HAP-1 (cell line): ENCODE data around the gene TDRD10.

Experiments
- DNase-seq, 2 experiments: peaks; one replicate each; pipeline ENCODE4 v3.0.0-alpha.2; 2016 to 2020; ENCODE audit warnings: low spot score in 2 of 2
- H3K27me3 ChIP-seq: fragments of 250-450 bp; sonication (Bioruptor Pico); 2 replicates; pipeline ENCODE4 v1.5.1; 2020; ENCODE audit warnings: low read depth, mild to moderate bottlenecking, moderate library complexity
- H3K36me3 ChIP-seq: fragments of 250-450 bp; sonication (Bioruptor Pico); replicated peaks from 2 replicates; pipeline ENCODE4 v1.5.1; 2020; ENCODE audit warnings: mild to moderate bottlenecking
- H3K4me1 ChIP-seq: fragments of 250-450 bp; sonication (Bioruptor Pico); 2 replicates; pipeline ENCODE4 v1.5.1; 2020; ENCODE audit warnings: mild to moderate bottlenecking
- H3K4me3 ChIP-seq: fragments of 250-450 bp; sonication (Bioruptor Pico); 2 replicates; pipeline ENCODE4 v1.5.1; 2020; ENCODE audit warnings: mild to moderate bottlenecking, moderate library complexity
- H3K9me3 ChIP-seq: fragments of 250-450 bp; sonication (Bioruptor Pico); 2 replicates; pipeline ENCODE4 v1.5.1; 2020; ENCODE audit warnings: mild to moderate bottlenecking, moderate library complexity
- in situ Hi-C: fragments of 300-500 bp; cut with MboI; formaldehyde crosslinking; loops from 3 replicates; pipeline ENCODE4 v1.14.3; 2020; ENCODE audit warnings: low sequenced_read_pairs, inconsistent platforms, mixed read lengths

The TDRD10 gene

DNA sequence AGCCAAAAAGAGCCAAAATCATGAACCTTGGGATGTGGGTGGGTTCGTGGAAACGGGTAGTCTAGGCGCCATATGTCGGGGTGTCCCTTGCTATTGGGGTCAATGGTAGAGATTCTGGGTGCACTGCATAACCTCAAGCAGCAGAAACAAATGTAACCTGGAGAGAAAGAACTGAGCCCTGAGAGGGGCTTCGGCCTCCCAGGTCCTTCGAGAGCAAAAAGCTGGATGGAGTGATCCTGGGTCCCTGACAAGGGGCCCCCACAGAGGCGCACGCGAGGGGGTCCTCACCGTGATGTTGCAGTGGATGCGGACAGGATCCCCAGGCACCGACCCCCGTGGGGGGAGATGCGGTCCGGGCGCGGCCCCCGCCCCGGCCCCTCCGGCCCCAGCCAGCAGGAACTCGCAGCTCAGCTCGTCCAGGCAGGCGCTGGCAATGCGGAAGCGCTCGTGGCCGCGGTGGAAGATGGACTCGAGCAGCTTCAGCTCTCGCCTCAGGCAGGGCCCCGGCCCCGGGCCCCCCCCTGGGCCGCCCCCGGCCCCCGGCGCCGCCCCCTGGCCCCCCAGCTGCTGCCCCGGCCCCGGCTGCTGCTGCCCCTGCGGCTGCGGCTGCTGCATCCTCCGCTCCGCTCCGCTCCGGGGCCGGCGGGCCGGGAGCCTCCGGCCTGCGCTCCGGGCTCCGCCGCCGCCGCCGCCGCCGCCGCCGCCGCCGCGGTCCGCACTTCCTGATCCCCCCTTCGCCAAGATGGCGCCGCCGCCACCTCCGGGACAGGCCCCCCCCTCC, 56.1 kb downstream of the TDRD10 start, which contains the start of gene UBE2Q1:
UBE2Q1 (minus strand) TSS at position 724 of the 781 bp plus-strand sequence; CDS start at position 615, 109 bp downstream.
- Histone ChIP-seq H3K4me3 (peak within 1 kb of the TSS; percentile 68), H3K27me3 (no peaks in the 10 kb centered on the region), H3K9me3 (no peaks in the 10 kb centered on the region), H3K36me3 (peaks cover 30% of the 10 kb centered on the region), H3K4me1 (peaks cover 17% of the 10 kb centered on the region)
- in situ Hi-C loops = no loop called here
- peak in 1 of 2 experiments; percentile 42 for DNase-seq

- in situ Hi-C loops = no loop called here
Measured at GRCh38 chr1:154558720-154559465, 56.9 kb downstream of the TDRD10 start.

GRCh38 chr1:154559466-154560044, 57.5 kb downstream of the TDRD10 start:
- H3K9me3 ChIP-seq = no peaks in the 10 kb centered on the region
- peak; percentile 88 to 93 for DNase-seq
- H3K4me1 ChIP-seq = peaks cover 17% of the 10 kb centered on the region
- H3K27me3 ChIP-seq = no peaks in the 10 kb centered on the region
- in situ Hi-C loops = loop anchor here (5.0 kb wide), 1 partner anchor 318 kb away; no protein-coding TSS in a partner anchor
- peak overlapping the region; percentile 32 for H3K4me3 ChIP-seq
- H3K36me3 ChIP-seq = peaks cover 16% of the 10 kb centered on the region

More at GRCh38 chr1:154558720-154559465, 56.9 kb downstream of the TDRD10 start:
- DNase-seq = peak; percentile 95 to 99
- H3K9me3 ChIP-seq = no peaks in the 10 kb centered on the region
- peak overlapping the region; percentile 32 for H3K4me3 ChIP-seq
- H3K27me3 ChIP-seq = no peaks in the 10 kb centered on the region
- H3K4me1 ChIP-seq = peaks cover 17% of the 10 kb centered on the region
- H3K36me3 ChIP-seq = peaks cover 23% of the 10 kb centered on the region

GRCh38 chr1:154565876-154566275, 63.9 kb downstream of the TDRD10 start:
- in situ Hi-C loops = no loop called here

DNA sequence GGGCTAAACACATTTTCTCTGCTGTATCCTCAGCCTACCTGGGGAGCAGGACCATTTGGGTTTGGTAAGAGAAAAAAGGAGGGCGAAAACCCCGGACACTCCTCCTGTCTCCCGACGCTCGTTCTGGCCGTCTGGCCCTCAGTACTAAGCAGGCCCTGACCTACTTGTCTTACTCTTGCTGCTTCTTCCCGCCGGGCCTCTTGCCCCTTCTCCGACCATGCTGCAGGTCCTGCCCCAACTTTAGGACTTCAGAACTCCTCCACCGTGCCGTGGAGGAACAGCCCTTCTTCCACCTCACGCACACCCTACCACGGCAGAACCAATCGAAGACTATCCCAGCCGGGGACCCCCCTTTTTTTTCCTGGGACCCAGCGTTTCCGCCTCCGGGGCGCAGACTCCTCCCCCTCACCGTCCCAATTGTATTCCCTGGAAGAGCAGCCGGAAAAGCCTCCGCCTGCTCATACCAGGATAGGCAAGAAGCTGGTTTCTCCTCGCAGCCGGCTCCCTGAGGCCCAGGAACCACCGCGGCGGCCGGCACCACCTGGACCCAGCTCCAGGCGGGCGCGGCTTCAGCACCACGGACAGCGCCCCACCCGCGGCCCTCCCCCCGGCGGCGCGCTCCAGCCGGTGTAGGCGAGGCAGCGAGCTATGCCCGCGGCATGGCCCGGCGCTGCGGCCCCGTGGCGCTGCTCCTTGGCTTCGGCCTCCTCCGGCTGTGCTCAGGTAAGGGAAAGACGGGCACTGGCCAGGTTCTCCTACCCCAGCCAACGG, 65.6 kb downstream of the TDRD10 start, which contains the start of gene CHRNB2:
CHRNB2 (plus strand) TSS at position 393 of the 771 bp plus-strand sequence; CDS start at position 660, 267 bp downstream.
- no peaks in the 10 kb centered on the region for H3K36me3 ChIP-seq
- H3K4me1 ChIP-seq = peaks cover 4% of the 10 kb centered on the region; the same call in 1 of the 2 replicates
- in situ Hi-C loops = no loop called here
- H3K4me3 ChIP-seq = no peak within 1 kb of the TSS
- H3K27me3 ChIP-seq = peaks cover 22% of the 10 kb centered on the region; the same call in 1 of the 2 replicates
- DNase-seq = peak; percentile 34 to 81
- H3K9me3 ChIP-seq = no peaks in the 10 kb centered on the region

More at GRCh38 chr1:154565876-154566275, 63.9 kb downstream of the TDRD10 start:
- H3K4me1 ChIP-seq = peaks cover 4% of the 10 kb centered on the region; the same call in 1 of the 2 replicates
- no peaks in the 10 kb centered on the region for H3K9me3 ChIP-seq
- H3K4me3 ChIP-seq = no peak overlapping the region
- no peaks in the 10 kb centered on the region for H3K36me3 ChIP-seq
- peaks cover 22% of the 10 kb centered on the region; the same call in 1 of the 2 replicates for H3K27me3 ChIP-seq
- no peak for DNase-seq

DNA sequence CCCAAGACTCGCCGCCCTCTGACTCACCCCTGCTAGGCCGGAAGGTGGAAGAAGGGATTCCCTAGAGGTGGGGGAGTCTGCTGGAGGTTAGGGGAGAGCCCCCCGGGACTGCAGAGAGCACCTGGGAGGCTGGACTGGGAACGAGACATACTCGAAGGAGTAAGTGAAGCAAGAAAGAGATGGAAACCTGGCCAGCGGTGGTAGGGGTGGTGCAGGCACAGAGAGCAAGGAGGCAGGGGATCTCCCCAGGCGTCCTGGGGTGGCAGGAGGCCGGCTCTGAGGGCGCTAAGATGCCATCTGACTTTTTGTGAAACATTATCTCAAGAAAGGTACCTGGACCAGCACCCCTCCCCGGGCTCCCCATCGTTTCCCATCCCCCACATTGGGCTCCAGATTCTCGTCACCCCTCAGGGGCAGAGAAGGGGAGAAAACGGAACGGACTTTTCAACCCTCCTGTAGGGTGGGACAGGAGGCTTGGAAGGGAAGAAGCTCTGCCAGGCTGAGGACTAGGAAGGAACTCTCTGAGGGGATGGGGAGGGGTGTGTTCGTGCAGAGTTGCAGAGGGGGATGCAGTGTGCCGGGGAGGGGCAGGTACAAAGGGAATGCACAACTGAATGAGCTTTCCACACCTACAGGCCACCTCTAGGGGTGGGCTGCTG, 66.3 kb downstream of the TDRD10 start:
- Histone ChIP-seq H3K4me1 (peaks cover 4% of the 10 kb centered on the region; the same call in 1 of the 2 replicates), H3K9me3 (no peaks in the 10 kb centered on the region), H3K4me3 (no peak overlapping the region), H3K36me3 (no peaks in the 10 kb centered on the region), H3K27me3 (peaks cover 22% of the 10 kb centered on the region; the same call in 1 of the 2 replicates)
- no peak for DNase-seq
- in situ Hi-C loops = no loop called here

DNA sequence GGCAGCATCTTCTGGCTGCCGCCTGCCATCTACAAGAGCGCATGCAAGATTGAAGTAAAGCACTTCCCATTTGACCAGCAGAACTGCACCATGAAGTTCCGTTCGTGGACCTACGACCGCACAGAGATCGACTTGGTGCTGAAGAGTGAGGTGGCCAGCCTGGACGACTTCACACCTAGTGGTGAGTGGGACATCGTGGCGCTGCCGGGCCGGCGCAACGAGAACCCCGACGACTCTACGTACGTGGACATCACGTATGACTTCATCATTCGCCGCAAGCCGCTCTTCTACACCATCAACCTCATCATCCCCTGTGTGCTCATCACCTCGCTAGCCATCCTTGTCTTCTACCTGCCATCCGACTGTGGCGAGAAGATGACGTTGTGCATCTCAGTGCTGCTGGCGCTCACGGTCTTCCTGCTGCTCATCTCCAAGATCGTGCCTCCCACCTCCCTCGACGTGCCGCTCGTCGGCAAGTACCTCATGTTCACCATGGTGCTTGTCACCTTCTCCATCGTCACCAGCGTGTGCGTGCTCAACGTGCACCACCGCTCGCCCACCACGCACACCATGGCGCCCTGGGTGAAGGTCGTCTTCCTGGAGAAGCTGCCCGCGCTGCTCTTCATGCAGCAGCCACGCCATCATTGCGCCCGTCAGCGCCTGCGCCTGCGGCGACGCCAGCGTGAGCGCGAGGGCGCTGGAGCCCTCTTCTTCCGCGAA, 69.4 kb downstream of the TDRD10 start:
- Histone ChIP-seq H3K4me3 (no peak overlapping the region), H3K27me3 (peaks cover 14% of the 10 kb centered on the region; the same call in 1 of the 2 replicates), H3K9me3 (no peaks in the 10 kb centered on the region), H3K4me1 (peaks cover 4% of the 10 kb centered on the region; the same call in 1 of the 2 replicates), H3K36me3 (no peaks in the 10 kb centered on the region)
- no peak for DNase-seq
- in situ Hi-C loops = no loop called here

- no peak for DNase-seq
- Histone ChIP-seq H3K27me3 (peaks cover 14% of the 10 kb centered on the region; the same call in 1 of the 2 replicates), H3K4me3 (no peak overlapping the region), H3K36me3 (no peaks in the 10 kb centered on the region), H3K4me1 (peaks cover 4% of the 10 kb centered on the region; the same call in 1 of the 2 replicates), H3K9me3 (no peaks in the 10 kb centered on the region)
- in situ Hi-C loops = no loop called here
Measured at GRCh38 chr1:154571964-154572288, 69.9 kb downstream of the TDRD10 start.

- no peak overlapping the region for H3K4me3 ChIP-seq
- in situ Hi-C loops = no loop called here
- H3K4me1 ChIP-seq = peaks cover 4% of the 10 kb centered on the region; the same call in 1 of the 2 replicates
- H3K9me3 ChIP-seq = no peaks in the 10 kb centered on the region
- peaks cover 9% of the 10 kb centered on the region; the same call in 1 of the 2 replicates for H3K27me3 ChIP-seq
- H3K36me3 ChIP-seq = no peaks in the 10 kb centered on the region
- DNase-seq = no peak
Measured at GRCh38 chr1:154572468-154573167, 70.6 kb downstream of the TDRD10 start.

- Histone ChIP-seq H3K4me3 (no peak overlapping the region), H3K9me3 (no peaks in the 10 kb centered on the region), H3K27me3 (peaks cover 5% of the 10 kb centered on the region; the same call in 1 of the 2 replicates), H3K36me3 (peaks cover under 1% of the 10 kb centered on the region; the same call in 1 of the 2 replicates), H3K4me1 (peaks cover under 1% of the 10 kb centered on the region; the same call in 1 of the 2 replicates)
- in situ Hi-C loops = no loop called here
- DNase-seq = no peak
Measured at GRCh38 chr1:154573168-154573510, 71.1 kb downstream of the TDRD10 start.

DNA sequence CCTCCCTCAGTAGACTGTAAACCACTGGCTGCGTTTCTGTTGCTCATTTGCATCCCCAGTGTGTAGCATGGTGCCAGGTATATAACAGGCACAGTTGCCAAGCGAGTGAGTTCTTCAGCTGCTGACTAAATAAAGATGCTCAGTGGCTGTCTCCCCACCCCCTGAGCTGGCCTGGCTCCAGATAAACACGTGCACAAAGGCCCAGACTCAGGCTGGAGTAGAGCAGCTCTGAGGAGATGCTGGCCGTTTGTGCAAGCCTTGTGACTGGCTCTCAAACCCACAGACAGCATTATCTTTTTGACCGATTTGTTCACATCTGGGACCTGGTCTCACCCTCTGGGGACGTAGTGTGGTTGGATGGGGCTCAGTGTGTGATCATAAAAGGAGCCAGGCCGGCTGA, 72.7 kb downstream of the TDRD10 start:
- H3K27me3 ChIP-seq = no peaks in the 10 kb centered on the region
- in situ Hi-C loops = no loop called here
- DNase-seq = peak in 1 of 2 experiments; percentile 44
- peaks cover 14% of the 10 kb centered on the region for H3K36me3 ChIP-seq
- no peak overlapping the region for H3K4me3 ChIP-seq
- H3K9me3 ChIP-seq = no peaks in the 10 kb centered on the region
- H3K4me1 ChIP-seq = no peaks in the 10 kb centered on the region
